Daoy (cell line): Measurements from ENCODE around the gene DICER1. TPM values are rescaled to one million over a fixed set of nuclear protein-coding genes. Genes with fewer than 3 reads are reported as not detected.
A peak's percentile ranks its signal among the peaks of the same experiment; 100 is the strongest.
"Not testable (repeated sequence)": the region's sequence is repeated elsewhere in the genome, so short reads cannot be mapped to it uniquely, and the experiment has no call there.

Experiments
- DNase-seq: peaks from one replicate; pipeline ENCODE4 v3.0.0-alpha.2; 2015; ENCODE audit warnings: low read depth
- total RNA-seq: library from RNA; depleted of rRNA; stranded (reverse); fragments of >200 nt; shearing (Covaris generic); gene quantifications from 2 replicates; pipeline ENCODE4 v1.2.3, GENCODE V29; 2014

Gene DICER1
- total RNA-seq, 1 experiment from 2014 or later, result 31.6 TPM

GRCh38 chr14:95185767-95186392 lies 28.6 kb upstream of the DICER1 start:
- no peak for DNase-seq

DNA sequence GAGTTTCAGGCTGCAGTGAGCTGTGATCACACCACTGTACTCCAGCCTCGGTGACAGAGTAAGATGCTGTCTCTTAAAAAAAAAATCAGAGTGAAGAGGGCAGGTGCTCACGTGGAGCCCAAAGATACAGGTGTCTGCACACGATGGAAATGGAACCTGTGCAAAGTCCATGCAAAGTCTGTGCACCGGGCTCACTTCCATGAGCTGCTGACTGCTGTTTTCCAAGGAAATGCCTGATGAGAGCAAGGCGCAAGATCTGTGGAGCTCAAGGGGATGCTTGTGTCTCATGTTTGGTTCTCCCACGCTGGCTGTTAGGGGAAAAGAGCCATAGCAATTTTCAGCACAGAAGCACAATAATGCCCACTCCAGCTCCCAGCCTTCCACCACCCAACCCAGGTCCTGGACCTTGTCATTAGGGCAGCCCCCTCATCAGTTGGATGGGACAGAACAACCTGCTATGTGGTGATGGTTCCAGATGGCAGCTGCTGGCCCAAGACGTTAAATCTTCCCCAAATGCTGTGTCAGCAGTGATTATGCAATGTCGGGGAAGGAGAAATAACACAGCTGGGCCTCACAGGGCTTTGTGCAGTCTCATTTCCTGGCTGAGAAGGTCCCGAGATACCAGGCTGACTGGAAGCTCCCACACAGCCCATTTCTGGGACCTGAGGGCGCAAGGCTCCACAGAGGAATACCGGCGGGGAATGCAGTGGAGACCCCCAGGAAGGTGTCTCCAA lies 27.9 kb upstream of the DICER1 start:
- DNase-seq, result peak; percentile 17

DNA sequence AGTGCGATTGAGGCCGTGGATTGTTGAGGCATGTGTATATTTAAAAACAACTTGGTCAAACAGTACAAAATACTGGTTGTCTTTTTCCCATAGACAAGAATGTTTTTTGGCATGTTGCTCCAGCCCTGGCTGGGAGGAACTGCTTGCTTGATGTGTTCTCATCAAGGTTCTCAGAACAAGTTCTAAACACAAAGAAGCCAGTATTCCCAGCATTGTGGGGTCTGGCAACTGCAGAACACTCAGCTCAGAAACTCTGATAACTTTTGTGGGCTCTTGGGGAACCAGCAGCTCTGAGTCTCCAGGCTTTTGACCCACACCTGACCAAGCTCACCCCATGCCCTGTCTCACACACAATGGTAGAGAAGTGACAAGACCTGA lies 27.1 kb upstream of the DICER1 start:
- no peak for DNase-seq

DNA sequence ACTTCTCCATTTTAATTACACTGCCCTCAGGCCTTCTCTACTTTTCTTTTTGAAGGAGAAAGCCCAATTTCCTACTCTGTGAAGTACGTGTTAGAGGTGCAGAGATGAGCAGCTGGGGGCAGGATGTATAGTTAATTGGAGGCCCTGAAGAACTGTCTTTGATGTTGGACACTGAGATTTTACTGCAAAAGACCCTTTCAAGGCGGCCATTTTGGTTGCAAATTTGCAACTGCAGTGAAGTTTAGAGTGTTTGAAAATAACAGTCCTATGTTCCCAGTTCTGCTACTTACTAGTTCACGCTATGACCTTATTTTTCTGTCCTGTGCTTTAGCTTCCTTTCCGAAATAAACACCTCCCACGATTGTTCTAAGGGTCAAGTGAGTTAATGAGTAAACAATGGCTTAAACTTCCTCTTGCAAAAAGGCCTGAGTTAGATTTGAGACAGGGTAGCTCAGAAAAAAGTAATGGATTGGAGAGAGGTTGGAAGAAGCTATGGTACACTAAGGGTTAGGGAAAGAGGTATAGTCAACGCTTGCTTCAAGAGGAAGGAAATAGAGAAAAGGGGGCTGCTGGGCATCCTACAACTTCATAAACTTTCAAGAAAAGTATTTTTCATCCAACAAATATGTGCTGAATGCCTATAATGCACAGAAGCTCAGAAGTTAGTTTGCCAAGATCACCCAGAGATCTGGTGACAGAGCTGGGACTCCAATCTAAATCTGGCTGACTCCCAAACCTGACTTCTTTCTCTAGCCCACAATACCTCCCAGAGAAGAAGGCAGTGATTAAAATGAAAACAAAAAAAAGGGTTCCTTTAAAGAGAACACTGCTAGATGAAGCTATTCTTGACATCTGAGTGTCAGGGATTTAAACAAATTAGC lies 26.4 kb upstream of the DICER1 start:
- no peak for DNase-seq

DNA sequence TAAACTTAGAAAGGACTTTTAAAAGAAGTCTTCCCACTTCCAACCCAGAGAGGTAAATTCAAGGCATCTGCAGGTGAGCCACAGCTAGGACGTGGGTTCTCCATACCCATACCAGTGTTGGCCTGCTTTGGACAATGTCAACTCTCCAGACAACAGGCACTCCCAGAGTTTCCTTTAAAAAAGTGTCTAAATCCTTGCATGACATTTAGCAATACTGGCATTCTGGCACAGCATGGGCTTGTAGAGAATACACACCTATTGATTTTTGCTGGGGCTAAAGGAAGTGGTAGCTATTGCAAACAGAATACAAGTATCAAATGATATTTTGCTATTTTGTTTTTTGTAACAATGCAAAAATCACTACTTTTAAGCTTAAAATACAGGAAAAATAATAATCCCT lies 25.8 kb upstream of the DICER1 start:
- DNase-seq, result no peak

GRCh38 chr14:95182379-95182778 lies 25.1 kb upstream of the DICER1 start:
- DNase-seq, result no peak

GRCh38 chr14:95180966-95181741 lies 23.8 kb upstream of the DICER1 start:
- no peak for DNase-seq

GRCh38 chr14:95175670-95176069 lies 18.3 kb upstream of the DICER1 start:
- not testable (repeated sequence) for DNase-seq

DNA sequence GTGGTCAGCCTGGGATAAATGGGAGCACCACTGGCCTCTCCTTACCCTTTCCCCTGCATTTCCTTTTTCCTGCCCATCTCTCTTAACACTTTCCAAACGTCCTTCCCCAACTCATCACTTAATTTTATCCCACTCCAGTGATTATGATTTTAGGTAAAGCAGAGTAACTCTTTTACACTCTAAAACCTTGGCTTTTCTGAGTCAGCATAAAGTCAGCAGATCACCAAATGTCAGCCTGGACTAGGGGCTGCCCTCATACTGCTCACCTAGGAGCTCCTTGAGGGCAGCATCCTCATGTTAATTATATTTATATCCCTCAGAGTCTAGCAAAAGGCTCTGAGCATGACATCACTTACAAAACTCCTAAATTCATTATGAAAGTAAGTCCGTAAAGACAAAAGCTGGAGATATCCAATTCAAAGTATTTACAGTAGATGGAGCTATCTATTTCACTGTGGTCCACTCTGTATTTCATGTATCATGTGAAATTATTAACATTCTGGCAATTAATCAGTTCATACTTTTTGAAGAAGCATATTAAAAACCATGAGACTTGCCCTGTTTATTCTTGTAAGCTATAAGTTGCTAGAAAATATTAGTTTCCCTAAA lies 17.0 kb upstream of the DICER1 start:
- DNase-seq, result no peak

- no peak for DNase-seq
Measured at GRCh38 chr14:95173518-95173917, 16.2 kb upstream of the DICER1 start.

DNA sequence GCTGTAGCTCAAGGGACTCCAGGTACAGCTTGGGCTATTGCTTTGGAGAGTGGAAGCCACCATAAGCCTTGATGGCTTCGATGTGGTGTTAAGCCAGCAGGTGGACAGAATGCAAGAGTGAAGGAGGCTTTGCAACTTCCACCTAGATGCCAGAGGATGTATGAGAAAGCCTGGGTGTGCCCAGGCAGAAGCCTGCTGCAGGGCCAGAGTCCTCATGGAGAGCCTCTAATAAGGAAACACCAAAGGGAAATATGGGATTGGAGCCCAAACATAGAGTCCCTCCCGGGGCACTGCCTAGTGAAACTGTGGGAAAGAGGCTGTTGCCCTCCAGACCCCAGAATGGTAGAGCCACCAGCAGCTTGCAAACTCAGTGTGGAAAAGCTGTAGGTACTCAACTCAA lies 9.8 kb upstream of the DICER1 start:
- no peak for DNase-seq

DNA sequence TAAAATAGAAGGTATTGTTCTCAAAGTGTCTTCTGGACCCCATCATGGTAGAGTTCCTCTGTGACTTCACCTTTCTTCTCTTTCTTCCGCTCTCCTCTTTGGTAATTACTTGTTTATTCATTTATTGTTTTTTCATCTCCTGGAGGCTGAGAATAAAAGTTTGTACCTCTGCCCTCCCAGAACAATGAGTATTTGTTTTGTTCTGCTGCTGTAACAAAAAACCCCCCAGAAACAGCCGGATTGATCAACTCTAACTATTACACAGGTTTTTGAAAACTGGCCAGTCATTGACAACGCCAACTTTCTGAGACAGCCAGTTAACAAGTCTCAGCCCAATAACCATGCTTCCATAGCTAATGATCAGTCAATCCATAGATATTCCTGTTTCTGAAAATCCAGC lies 8.2 kb upstream of the DICER1 start:
- DNase-seq, result no peak

- no peak for DNase-seq
Measured at GRCh38 chr14:95164506-95164905, 7.2 kb upstream of the DICER1 start.

DNA sequence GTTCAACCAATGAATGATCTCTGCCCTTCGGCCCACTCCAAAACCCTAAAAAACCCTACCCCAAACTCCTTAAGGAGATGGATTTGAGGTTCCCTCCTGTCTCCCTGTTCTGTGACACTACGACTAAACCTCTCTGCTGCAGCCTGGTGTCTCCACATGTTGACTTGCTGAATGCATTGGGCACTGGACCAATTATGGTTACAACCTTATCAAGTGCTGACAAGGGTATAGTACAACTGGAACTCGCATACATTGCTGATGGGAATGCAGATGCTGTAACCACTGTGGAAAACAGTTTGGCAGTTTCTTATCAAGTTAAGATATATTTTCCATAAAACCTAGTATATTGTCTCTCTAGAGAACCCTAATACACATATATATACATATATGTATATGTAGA lies 6.3 kb upstream of the DICER1 start:
- no peak for DNase-seq

GRCh38 chr14:95163132-95163531 lies 5.8 kb upstream of the DICER1 start:
- no peak for DNase-seq

- DNase-seq, result no peak
Measured at GRCh38 chr14:95162641-95163040, 5.3 kb upstream of the DICER1 start.

- DNase-seq, result no peak
Measured at GRCh38 chr14:95157048-95157326, 342 bp downstream of the DICER1 start.

DNA sequence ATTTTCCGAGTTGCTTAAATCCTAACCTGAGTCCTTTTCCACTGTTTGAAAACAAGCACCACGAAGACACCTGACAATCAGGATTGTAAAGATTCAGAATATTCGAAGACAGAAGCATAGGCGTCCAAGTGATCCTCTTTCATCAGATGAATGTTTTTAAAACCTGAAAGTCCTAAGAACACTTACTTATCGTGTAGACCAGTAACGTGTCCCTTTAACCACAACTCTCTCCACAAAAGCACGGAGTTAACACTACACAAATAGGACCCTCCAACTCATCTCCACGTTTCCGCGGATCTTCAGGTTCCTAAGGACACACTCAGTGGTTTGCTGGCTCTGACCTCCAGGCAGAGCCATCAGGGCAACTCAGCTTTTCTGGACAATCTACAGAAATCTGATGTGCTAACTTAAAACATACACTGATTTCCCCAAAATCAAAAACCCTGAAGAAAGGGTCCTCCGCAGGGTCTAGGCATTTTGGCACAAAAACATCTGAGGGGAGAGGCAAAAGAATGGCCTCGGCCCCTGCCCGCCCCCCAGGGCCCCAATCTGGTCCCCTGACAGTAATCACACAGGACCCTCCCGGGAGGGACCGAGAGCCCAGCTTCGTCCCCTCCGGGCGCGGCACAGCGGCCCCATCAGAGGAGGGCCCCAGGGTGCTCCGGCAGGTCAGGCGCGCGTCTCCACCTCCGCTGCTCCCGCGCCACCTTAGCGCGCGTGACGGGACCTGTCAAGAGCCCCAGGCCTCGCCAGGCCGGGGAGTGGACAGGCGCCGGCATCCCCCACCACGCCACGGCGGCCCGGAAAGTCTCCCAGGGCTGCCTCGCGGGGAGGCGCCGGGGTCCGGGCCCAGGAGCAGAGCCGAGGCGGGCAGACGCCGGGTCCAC lies 925 bp downstream of the DICER1 start:
- DNase-seq, result peak; percentile 39

- DNase-seq, result no peak
Measured at GRCh38 chr14:95155045-95155444, 2.3 kb downstream of the DICER1 start.

DNA sequence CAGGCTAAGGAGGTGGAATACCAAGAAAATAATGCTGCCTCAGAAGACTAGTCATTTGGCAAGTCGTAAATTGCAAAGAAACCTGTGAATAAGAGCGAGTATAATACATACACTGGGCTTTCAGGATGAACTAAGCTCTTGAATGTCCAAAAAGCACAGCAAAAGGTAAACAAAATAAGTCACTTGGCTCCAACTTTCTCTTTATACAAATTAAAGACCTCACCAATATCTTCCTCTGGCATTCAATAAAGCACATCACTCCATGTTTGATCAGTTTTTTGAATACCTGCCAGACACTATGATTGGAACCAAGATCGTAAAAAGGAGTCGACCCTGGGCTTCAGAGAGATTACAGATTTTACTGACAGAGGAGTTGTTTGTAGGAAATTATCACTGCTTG lies 3.5 kb downstream of the DICER1 start:
- DNase-seq, result no peak

DNA sequence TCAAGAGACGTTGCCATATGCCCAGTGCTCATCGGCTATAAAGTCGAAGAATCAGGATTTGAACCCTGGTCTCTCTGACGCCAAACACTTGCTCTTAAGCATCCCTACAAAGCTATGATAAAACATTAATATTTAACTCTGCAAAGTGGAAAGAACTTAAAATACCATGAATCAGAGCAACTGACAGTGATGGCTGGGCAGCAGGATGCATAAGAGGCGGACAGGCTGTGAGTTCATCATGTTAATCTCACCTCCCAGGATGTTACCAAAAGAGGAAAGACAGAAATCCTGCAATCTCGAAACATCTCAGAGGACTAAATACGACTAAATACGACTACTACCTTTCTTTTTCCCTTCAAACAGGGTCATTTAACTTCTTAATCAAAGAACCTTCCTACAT lies 5.8 kb downstream of the DICER1 start:
- no peak for DNase-seq
